ENCODE data around the gene GLS. TPM values are rescaled to one million over a fixed set of nuclear protein-coding genes. Genes with fewer than 3 reads are reported as not detected.

Gene GLS
- total RNA-seq, 1 experiment from 2014 or later, result 97.4 TPM

DNA sequence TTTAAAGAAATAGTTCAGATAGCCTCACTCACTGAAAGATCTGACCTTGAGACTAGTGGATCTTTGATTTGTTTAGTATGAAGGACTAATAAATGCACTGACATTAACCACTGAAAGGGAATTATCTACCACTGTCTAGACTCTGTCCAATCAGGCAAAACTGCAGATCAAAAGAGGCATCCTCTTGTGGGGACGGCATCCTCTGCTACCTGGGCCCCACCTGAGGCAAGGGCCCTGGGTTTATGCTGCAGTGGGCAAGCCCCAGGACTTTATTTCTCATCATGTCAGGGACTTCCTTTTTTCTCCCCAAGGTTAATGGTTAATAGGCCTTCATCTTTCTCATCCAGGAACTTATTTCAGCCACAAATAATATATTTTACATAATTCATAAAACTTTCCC, 101.1 kb downstream of the GLS start:
- RAD21 ChIA-PET (ENCODE audit: low non-redundant PET in 1 of 2, low total read pairs in 2 of 2, uncharacterized antibody in 2 of 2, unreplicated experiment in 2 of 2), result no interaction called here
- Histone ChIP-seq H3K9me2 (ENCODE audit: insufficient read depth) (no peaks in the 10 kb centered on the region), H3K27me3 (ENCODE audit: insufficient read depth, low read length) (no peaks in the 10 kb centered on the region), H4K20me1 (ENCODE audit: insufficient read depth) (no peaks in the 10 kb centered on the region), H3K4me2 (ENCODE audit: low read length) (no peak overlapping the region), H3K36me3 (ENCODE audit: control insufficient read depth in 1 of 2, insufficient read depth in 2 of 2, low read length in 2 of 2) (peaks cover 82 to 85% of the 10 kb centered on the region in 2 experiments), H2AFZ (ENCODE audit: low read depth, low read length, poor library complexity, severe bottlenecking) (no peak overlapping the region), H3K9ac (ENCODE audit: low read length) (no peak overlapping the region), H3K27ac (ENCODE audit: low read depth, low read length) (no peak overlapping the region), H3K79me2 (ENCODE audit: insufficient read depth, low read length) (no peaks in the 10 kb centered on the region), H3K4me1 (ENCODE audit: control insufficient read depth in 1 of 2, insufficient read depth in 2 of 2, low read length in 2 of 2) (no peaks in the 10 kb centered on the region), H3K4me3 (replicated peaks in 1 of 2; ENCODE audit: low read depth in 1 of 2, low read length in 2 of 2) (no peak overlapping the region), H3K9me3 (ENCODE audit: control insufficient read depth in 1 of 2, insufficient read depth in 1 of 2, low read depth in 1 of 2, low read length in 2 of 2) (no peaks in the 10 kb centered on the region)
- BruUV-seq (replicated peaks), result no TSS peak
- CTCF ChIA-PET, result no interaction called here
- DNase-seq (ENCODE audit: low read depth, low spot score) (no peak), ATAC-seq (no peak)
- POLR2A ChIA-PET, result no interaction called here
- intact Hi-C loops (cut with micrococcal nuclease), result no loop called here
- TF ChIP-seq CEBPB (IDR thresholded peaks at IDR 0.05; ENCODE audit: low read depth) (no peak), TCF7L2 (IDR thresholded peaks at IDR 0.05; ENCODE audit: borderline replicate concordance, extremely low read depth, insufficient read depth, insufficient read length) (no peak), RAD21 (IDR thresholded peaks at IDR 0.05; ENCODE audit: low read depth) (no peak), ZNF274 (IDR thresholded peaks at IDR 0.05; ENCODE audit: low read depth, low read length) (no peak), EGR1 (IDR thresholded peaks at IDR 0.05; ENCODE audit: low read depth) (no peak), CBX3 (IDR thresholded peaks at IDR 0.05; ENCODE audit: low read depth) (no peak), ELF1 (IDR thresholded peaks at IDR 0.05; ENCODE audit: borderline replicate concordance, low read depth) (no peak), POLR2AphosphoS5 (IDR thresholded peaks at IDR 0.05; ENCODE audit: low read depth, low read length) (no peak), SP1 (IDR thresholded peaks at IDR 0.05; ENCODE audit: low read depth) (no peak), SIN3A (IDR thresholded peaks at IDR 0.05; ENCODE audit: low read depth) (no peak), JUND (IDR thresholded peaks at IDR 0.05) (no peak), SRF (IDR thresholded peaks at IDR 0.05; ENCODE audit: low read depth) (no peak), EZH2 (IDR thresholded peaks at IDR 0.05) (no peak), YY1 (IDR thresholded peaks at IDR 0.05; ENCODE audit: extremely low read depth, insufficient replicate concordance, low read depth, low read length) (no peak)
- TF ChIP-seq, protein P1, sequence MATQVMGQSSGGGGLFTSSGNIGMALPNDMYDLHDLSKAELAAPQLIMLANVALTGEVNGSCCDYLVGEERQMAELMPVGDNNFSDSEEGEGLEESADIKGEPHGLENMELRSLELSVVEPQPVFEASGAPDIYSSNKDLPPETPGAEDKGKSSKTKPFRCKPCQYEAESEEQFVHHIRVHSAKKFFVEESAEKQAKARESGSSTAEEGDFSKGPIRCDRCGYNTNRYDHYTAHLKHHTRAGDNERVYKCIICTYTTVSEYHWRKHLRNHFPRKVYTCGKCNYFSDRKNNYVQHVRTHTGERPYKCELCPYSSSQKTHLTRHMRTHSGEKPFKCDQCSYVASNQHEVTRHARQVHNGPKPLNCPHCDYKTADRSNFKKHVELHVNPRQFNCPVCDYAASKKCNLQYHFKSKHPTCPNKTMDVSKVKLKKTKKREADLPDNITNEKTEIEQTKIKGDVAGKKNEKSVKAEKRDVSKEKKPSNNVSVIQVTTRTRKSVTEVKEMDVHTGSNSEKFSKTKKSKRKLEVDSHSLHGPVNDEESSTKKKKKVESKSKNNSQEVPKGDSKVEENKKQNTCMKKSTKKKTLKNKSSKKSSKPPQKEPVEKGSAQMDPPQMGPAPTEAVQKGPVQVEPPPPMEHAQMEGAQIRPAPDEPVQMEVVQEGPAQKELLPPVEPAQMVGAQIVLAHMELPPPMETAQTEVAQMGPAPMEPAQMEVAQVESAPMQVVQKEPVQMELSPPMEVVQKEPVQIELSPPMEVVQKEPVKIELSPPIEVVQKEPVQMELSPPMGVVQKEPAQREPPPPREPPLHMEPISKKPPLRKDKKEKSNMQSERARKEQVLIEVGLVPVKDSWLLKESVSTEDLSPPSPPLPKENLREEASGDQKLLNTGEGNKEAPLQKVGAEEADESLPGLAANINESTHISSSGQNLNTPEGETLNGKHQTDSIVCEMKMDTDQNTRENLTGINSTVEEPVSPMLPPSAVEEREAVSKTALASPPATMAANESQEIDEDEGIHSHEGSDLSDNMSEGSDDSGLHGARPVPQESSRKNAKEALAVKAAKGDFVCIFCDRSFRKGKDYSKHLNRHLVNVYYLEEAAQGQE (IDR thresholded peaks at IDR 0.05; ENCODE audit: low read depth), result no peak
- TF ChIP-seq, protein P2, sequence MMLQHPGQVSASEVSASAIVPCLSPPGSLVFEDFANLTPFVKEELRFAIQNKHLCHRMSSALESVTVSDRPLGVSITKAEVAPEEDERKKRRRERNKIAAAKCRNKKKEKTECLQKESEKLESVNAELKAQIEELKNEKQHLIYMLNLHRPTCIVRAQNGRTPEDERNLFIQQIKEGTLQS (IDR thresholded peaks at IDR 0.05), result no peak

Measured in HCT116 (cell line).